Right atrium auricular region (tissue), 2 donors: ENCODE measurements around the gene MAP2. TPM values are rescaled to one million over a fixed set of nuclear protein-coding genes. Genes with fewer than 3 reads are reported as not detected.

ENCODE experiments used
- DNase-seq: peaks from one replicate; pipeline ENCODE4 v3.0.0-alpha.2; 2019; ENCODE audit warnings: low spot score
- H3K27ac ChIP-seq, 2 donors: fragments of 200-600 bp; sonication (generic); 1 replicate in 1 of 2; 2 replicates in 1 of 2; pipeline ENCODE4 v1.5.1; 2016 to 2019
- H3K27me3 ChIP-seq, 2 donors: fragments of 200-600 bp; sonication (generic); one replicate each; pipeline versions ENCODE4 v1.5.1 to v1.6.0; 2017 to 2019
- H3K36me3 ChIP-seq: fragments of 200-600 bp; sonication (generic); one replicate; pipeline ENCODE4 v1.5.1; 2016
- H3K4me1 ChIP-seq, 2 donors: fragments of 200-600 bp; sonication (generic); one replicate each; pipeline versions ENCODE4 v1.5.1 to v1.6.0; 2017 to 2019
- H3K4me3 ChIP-seq, 2 donors: fragments of 200-600 bp; sonication (generic); 1 replicate in 1 of 2; 2 replicates in 1 of 2; pipeline ENCODE4 v1.5.1; 2017 to 2019; ENCODE audit warnings: mild to moderate bottlenecking in 1 of 2, moderate library complexity in 1 of 2
- H3K9me3 ChIP-seq, 2 donors: fragments of 200-600 bp; sonication (generic); one replicate each; pipeline ENCODE4 v1.5.1; 2019
- total RNA-seq, 2 donors: library from RNA; depleted of rRNA; stranded (reverse); fragments of >200 nt; gene quantifications; one replicate each; pipeline ENCODE4 v1.1.0, GENCODE V29; 2016
- TF ChIP-seq, protein P1 (sequence below), 2 donors: fragments of 200-600 bp; sonication (generic); IDR thresholded peaks; one replicate each; pipeline ENCODE4 v1.5.1; 2019; ENCODE audit warnings: antibody characterized with exemption in 2 of 2

Gene MAP2
- total RNA-seq, 2 donors from 2014 or later: 6.5 to 6.7 TPM

DNA sequence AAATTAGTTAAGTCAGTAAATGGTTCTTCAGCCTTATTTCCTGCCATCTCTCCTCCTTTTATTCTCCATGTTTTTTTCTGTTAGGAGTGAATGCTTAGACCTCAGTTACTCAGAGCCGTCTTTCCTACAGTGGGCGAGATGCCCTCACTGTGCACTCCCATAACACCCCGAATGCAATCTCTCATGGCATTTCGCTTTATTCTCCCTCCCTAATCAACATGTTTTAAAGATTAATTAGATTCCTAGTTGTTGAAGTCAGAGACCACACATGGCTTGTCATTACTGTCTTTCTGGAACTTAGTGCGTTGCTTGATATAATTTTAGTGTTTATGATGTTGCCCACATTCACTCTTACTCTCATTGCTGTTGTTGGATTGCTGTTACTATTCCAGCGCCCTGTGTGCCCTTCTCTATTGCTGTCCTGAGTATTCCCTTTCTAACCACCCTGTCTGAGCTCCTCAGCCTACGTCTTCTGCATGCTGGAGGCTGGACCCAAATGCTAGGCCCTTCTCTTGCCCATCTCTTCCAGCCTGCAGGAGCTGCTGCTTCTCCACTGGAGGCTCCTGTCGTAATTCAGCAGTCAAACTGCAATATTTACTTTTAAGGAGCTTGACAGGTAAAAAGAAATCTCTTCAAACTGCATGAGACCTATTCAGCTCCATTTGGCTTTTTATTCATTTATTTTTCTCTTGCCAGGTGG is 99.3 kb downstream of the MAP2 start:
- TF ChIP-seq, protein P1, sequence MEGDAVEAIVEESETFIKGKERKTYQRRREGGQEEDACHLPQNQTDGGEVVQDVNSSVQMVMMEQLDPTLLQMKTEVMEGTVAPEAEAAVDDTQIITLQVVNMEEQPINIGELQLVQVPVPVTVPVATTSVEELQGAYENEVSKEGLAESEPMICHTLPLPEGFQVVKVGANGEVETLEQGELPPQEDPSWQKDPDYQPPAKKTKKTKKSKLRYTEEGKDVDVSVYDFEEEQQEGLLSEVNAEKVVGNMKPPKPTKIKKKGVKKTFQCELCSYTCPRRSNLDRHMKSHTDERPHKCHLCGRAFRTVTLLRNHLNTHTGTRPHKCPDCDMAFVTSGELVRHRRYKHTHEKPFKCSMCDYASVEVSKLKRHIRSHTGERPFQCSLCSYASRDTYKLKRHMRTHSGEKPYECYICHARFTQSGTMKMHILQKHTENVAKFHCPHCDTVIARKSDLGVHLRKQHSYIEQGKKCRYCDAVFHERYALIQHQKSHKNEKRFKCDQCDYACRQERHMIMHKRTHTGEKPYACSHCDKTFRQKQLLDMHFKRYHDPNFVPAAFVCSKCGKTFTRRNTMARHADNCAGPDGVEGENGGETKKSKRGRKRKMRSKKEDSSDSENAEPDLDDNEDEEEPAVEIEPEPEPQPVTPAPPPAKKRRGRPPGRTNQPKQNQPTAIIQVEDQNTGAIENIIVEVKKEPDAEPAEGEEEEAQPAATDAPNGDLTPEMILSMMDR (IDR thresholded peaks at IDR 0.05): no peak
- Histone ChIP-seq H3K4me1 (no peaks in the 10 kb centered on the region), H3K36me3 (no peaks in the 10 kb centered on the region), H3K4me3 (no peak overlapping the region), H3K27ac (no peak overlapping the region), H3K9me3 (no peaks in the 10 kb centered on the region), H3K27me3 (no peaks in the 10 kb centered on the region)
- no peak for DNase-seq

DNA sequence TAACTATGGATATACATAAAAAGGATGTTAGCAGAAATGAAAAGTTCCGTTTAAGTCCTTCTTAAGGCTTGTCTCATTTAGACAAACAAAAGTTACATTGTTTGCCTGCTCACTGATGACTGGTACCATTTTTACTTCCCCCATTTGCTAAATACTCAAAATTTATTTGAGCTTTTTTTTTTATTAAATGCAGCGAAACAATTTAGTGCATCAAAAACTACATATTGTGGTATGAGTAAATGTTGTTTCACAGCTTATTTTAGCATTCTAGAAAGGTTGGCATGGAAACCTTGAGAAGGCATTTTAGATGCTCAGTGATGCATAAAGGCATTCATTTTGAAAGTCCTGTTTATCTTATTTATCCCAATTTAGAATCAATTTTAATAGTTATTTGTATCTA is 100.0 kb downstream of the MAP2 start:
- Histone ChIP-seq H3K4me3 (no peak overlapping the region), H3K4me1 (no peaks in the 10 kb centered on the region), H3K36me3 (no peaks in the 10 kb centered on the region), H3K9me3 (no peaks in the 10 kb centered on the region), H3K27ac (no peak overlapping the region), H3K27me3 (no peaks in the 10 kb centered on the region)
- DNase-seq: no peak
- TF ChIP-seq, protein P1 (IDR thresholded peaks at IDR 0.05): no peak

DNA sequence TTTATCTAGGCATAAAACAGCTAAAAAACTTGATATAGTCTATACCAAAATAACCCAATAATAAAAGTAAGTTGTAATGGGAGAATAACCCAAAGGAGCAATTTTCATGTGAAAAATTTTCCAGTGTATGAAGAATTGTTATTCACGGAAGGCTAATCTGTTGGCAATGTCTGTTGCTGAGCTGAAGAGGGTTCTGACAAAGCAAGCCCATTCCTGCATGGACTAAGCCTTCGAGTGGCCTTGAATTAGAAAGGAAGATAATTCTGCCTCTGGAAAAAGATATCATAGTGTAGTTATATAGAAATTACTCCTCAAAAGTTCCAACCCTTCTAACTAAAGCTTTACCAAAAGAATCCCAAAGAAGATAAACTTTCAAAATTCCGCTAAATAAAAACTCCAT is 101.5 kb downstream of the MAP2 start:
- no peaks in the 10 kb centered on the region for H3K4me1 ChIP-seq
- TF ChIP-seq, protein P1 (IDR thresholded peaks at IDR 0.05): no peak

DNA sequence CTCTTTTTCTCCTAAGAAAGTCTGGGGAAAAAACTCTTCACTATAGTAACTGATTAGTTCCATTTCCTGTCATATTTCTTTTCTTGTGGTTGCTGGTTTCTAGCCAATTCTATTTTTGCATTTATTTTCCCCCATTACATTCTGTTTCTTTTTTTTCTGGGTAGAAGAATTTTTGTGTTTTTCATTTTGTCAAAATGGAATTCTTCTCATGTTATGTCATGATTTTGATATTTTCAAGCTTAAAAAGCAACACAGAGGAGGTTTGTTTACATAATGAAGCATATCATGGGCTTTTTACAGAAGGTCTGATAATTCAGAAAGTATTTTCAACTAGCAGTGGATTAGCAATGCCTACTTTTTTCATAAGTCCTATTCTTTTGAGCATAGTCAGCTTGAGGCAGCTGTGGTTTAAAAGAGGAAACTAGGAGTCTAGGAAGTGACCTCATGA is 102.0 kb downstream of the MAP2 start:
- H3K36me3 ChIP-seq: no peaks in the 10 kb centered on the region
- no peaks in the 10 kb centered on the region for H3K27me3 ChIP-seq
- H3K4me3 ChIP-seq: peak overlapping the region in 1 of 2 donors; percentile 21
- TF ChIP-seq, protein P1 (IDR thresholded peaks at IDR 0.05): no peak
- no peak for DNase-seq
- H3K4me1 ChIP-seq: no peaks in the 10 kb centered on the region
- H3K9me3 ChIP-seq: no peaks in the 10 kb centered on the region
- H3K27ac ChIP-seq: peak overlapping the region; percentile 14 to 52

More for the DNA sequence above, 101.5 kb downstream of the MAP2 start:
- H3K4me3 ChIP-seq: no peak overlapping the region
- H3K27me3 ChIP-seq: no peaks in the 10 kb centered on the region
- H3K27ac ChIP-seq: peak overlapping the region; percentile 14 to 52
- no peak for DNase-seq
- H3K36me3 ChIP-seq: no peaks in the 10 kb centered on the region
- H3K9me3 ChIP-seq: no peaks in the 10 kb centered on the region

DNA sequence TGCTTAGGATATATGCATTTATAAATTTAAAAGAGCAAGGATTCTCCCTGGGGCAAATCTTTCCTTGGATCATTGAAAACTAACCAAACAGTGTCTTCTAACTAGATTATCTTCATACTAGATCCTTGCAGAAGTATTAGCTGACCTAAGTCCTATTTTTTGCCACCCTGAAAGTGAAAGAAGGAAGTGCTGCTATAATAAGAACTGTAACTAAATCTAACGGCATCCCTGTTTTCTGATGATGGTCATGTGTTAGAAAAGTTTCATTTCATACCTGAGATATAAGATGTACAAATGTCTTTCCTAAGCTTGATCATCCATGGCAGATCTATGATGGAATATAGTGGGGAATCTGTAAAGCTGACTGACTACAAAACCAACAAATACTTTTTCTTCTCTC is 102.7 kb downstream of the MAP2 start:
- Histone ChIP-seq H3K36me3 (no peaks in the 10 kb centered on the region), H3K9me3 (no peaks in the 10 kb centered on the region), H3K27ac (peak overlapping the region; percentile 14 to 52), H3K27me3 (no peaks in the 10 kb centered on the region), H3K4me3 (peak overlapping the region in 1 of 2 donors; percentile 21), H3K4me1 (no peaks in the 10 kb centered on the region)
- TF ChIP-seq, protein P1 (IDR thresholded peaks at IDR 0.05): no peak
- no peak for DNase-seq

DNA sequence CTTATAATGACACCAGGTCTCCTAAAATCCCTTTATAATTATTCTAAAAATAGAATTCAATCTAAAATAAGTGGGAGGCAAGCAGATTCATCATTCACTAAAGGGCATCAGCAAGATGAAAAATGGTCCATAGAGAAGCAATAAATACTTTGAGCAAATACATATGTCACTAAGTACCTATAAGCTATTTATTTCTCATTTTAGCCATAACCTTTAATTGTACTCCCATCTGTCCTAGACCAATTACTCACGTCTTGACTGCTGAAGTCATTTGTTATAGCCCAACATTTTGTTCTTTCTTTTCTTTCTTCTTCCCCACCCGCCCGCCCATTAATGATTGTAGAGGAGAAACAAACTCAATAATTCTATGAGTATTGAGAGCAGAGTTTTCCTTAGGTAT is 105.7 kb downstream of the MAP2 start:
- Histone ChIP-seq H3K9me3 (no peaks in the 10 kb centered on the region), H3K4me3 (no peak overlapping the region), H3K27ac (no peak overlapping the region), H3K4me1 (no peaks in the 10 kb centered on the region), H3K36me3 (no peaks in the 10 kb centered on the region), H3K27me3 (no peaks in the 10 kb centered on the region)
- DNase-seq: no peak
- TF ChIP-seq, protein P1 (IDR thresholded peaks at IDR 0.05): no peak
